IMR-90 (cell line): ENCODE data around the gene SMC2. TPM values are rescaled to one million over a fixed set of nuclear protein-coding genes. Genes with fewer than 3 reads are reported as not detected.

Experiments used
- ATAC-seq: fragments of 200-7000 bp; cut with Tn5 transposase; 2 replicates; pipeline ENCODE4 v1.9.1; 2020; ENCODE audit warnings: low read depth, mild to moderate bottlenecking, moderate library complexity
- BruUV-seq: library from RNA; stranded (reverse); fragments of 400-500 nt; replicated peaks from 2 replicates; lab custom pipeline; 2021; lab: Mats Ljungman, UMichigan
- CTCF ChIA-PET: fragments of 300-600 bp; formaldehyde crosslinking; extraction: SDS; loops from one replicate; lab custom pipeline; 2021; ENCODE audit warnings: antibody characterized with exemption; lab: Yijun Ruan, JAX
- POLR2A ChIA-PET: fragments of 300-600 bp; sonication (Branson Sonifier 250); formaldehyde crosslinking; loops from one replicate; lab custom pipeline; 2022; ENCODE audit warnings: antibody characterized with exemption; ENCODE audit not compliant: unreplicated experiment; lab: Charles Lee
- DNase-seq: peaks from one replicate; pipeline ENCODE4 v3.0.0; 2013
- H2AFZ ChIP-seq: replicated peaks from 2 replicates; pipeline ENCODE3; 2013; ENCODE audit warnings: low read length, mild to moderate bottlenecking; ENCODE audit not compliant: poor library complexity
- H2AK5ac ChIP-seq: 2 replicates; pipeline ENCODE4 v1.6.1; 2013; ENCODE audit warnings: low read depth, low read length, inconsistent platforms
- H2AK9ac ChIP-seq: replicated peaks from 2 replicates; pipeline ENCODE3; 2013; ENCODE audit warnings: mild to moderate bottlenecking, low read depth, low read length, moderate library complexity; ENCODE audit not compliant: poor library complexity
- H2BK120ac ChIP-seq: 2 replicates; pipeline ENCODE4 v1.6.1; 2013; ENCODE audit warnings: low read depth, low read length, inconsistent platforms
- H2BK15ac ChIP-seq: 3 replicates; pipeline ENCODE4 v1.6.1; 2013; ENCODE audit warnings: low read depth, low read length, inconsistent platforms
- H2BK20ac ChIP-seq: 2 replicates; pipeline ENCODE4 v1.6.1; 2013; ENCODE audit warnings: low read depth, mild to moderate bottlenecking, inconsistent platforms, low read length, moderate library complexity
- H2BK5ac ChIP-seq: 2 replicates; pipeline ENCODE4 v1.6.1; 2013; ENCODE audit warnings: mild to moderate bottlenecking, low read depth, low read length, inconsistent platforms; ENCODE audit not compliant: poor library complexity, severe bottlenecking
- H3K14ac ChIP-seq: replicated peaks from 2 replicates; pipeline ENCODE4 v1.6.1; 2013; ENCODE audit warnings: low read depth, low read length, inconsistent platforms
- H3K18ac ChIP-seq: 2 replicates; pipeline ENCODE4 v1.6.1; 2013; ENCODE audit warnings: low read depth, low read length, control low read depth
- H3K23ac ChIP-seq: 2 replicates; pipeline ENCODE4 v1.6.1; 2013; ENCODE audit warnings: low read depth, low read length, inconsistent platforms
- H3K27ac ChIP-seq: 2 replicates; pipeline ENCODE4 v1.5.1; 2013; ENCODE audit warnings: mild to moderate bottlenecking, control low read depth, low read length; ENCODE audit not compliant: insufficient read depth
- H3K27me3 ChIP-seq: 2 replicates; pipeline ENCODE4 v1.6.1; 2013; ENCODE audit warnings: low read length; ENCODE audit not compliant: control insufficient read depth, insufficient read depth
- H3K36me3 ChIP-seq: 2 replicates; pipeline ENCODE4 v1.6.1; 2013; ENCODE audit warnings: low read length, mixed read lengths; ENCODE audit not compliant: control insufficient read depth, insufficient read depth
- H3K4ac ChIP-seq: 2 replicates; pipeline ENCODE4 v1.6.1; 2013; ENCODE audit warnings: low read depth, low read length, inconsistent platforms
- H3K4me1 ChIP-seq: 2 replicates; pipeline ENCODE4 v1.6.1; 2013; ENCODE audit warnings: low read length, mixed read lengths; ENCODE audit not compliant: control insufficient read depth, insufficient read depth
- H3K4me2 ChIP-seq: 2 replicates; pipeline ENCODE4 v1.6.1; 2013; ENCODE audit warnings: low read depth, mild to moderate bottlenecking, control low read depth, low read length, moderate library complexity
- H3K4me3 ChIP-seq: 2 replicates; pipeline ENCODE4 v1.5.1; 2013; ENCODE audit warnings: low read depth, mild to moderate bottlenecking, control low read depth, low read length, moderate library complexity; ENCODE audit not compliant: insufficient read depth
- H3K56ac ChIP-seq: 2 replicates; pipeline ENCODE4 v1.6.1; 2013; ENCODE audit warnings: low read length, inconsistent platforms; ENCODE audit not compliant: insufficient read depth; ENCODE audit errors: extremely low read depth
- H3K79me1 ChIP-seq, 2 experiments: 2 replicates each; pipeline ENCODE4 v1.6.1; 2013; ENCODE audit warnings: low read length in 2 of 2, inconsistent platforms in 1 of 2, low read depth in 1 of 2
- H3K9ac ChIP-seq: 2 replicates; pipeline ENCODE4 v1.6.1; 2013; ENCODE audit warnings: low read depth, low read length, control low read depth
- H3K9me1 ChIP-seq: 2 replicates; pipeline ENCODE4 v1.6.1; 2013; ENCODE audit warnings: low read length, inconsistent platforms; ENCODE audit not compliant: insufficient read depth
- H3K9me3 ChIP-seq: 2 replicates; pipeline ENCODE4 v1.6.1; 2013; ENCODE audit warnings: low read length; ENCODE audit not compliant: control insufficient read depth, insufficient read depth
- H4K20me1 ChIP-seq: 2 replicates; pipeline ENCODE4 v1.6.1; 2013; ENCODE audit warnings: low read length, inconsistent platforms; ENCODE audit not compliant: insufficient read depth
- H4K5ac ChIP-seq: 2 replicates; pipeline ENCODE4 v1.6.1; 2013; ENCODE audit warnings: mild to moderate bottlenecking, low read depth, low read length, control low read depth
- H4K8ac ChIP-seq, 2 experiments: 2 replicates each; pipeline ENCODE4 v1.6.1; 2013; ENCODE audit warnings: low read depth in 2 of 2, low read length in 2 of 2, control low read depth in 1 of 2, inconsistent platforms in 1 of 2
- H4K91ac ChIP-seq: 2 replicates; pipeline ENCODE4 v1.6.1; 2013; ENCODE audit warnings: low read depth, low read length, inconsistent platforms; ENCODE audit not compliant: insufficient read depth
- MXI1 ChIP-seq: IDR thresholded peaks from 2 replicates; pipeline ENCODE4 v1.6.1; 2012; ENCODE audit warnings: low read depth, mild to moderate bottlenecking, low read length, moderate library complexity, borderline replicate concordance
- RFX5 ChIP-seq: IDR thresholded peaks from 2 replicates; pipeline ENCODE4 v1.8.0; 2012; ENCODE audit warnings: low read depth, mild to moderate bottlenecking, low read length, moderate library complexity
- dilution Hi-C: fragments of 300-500 bp; cut with HindIII; formaldehyde crosslinking; loops from one replicate; pipeline ENCODE4 v1.14.3; 2018; ENCODE audit warnings: low sequenced_read_pairs; ENCODE audit not compliant: unreplicated experiment
- in situ Hi-C: fragments of 300-500 bp; cut with MboI; formaldehyde crosslinking; loops from 3 replicates; pipeline ENCODE4 v1.14.3; 2019; ENCODE audit warnings: low sequenced_read_pairs, inconsistent platforms, mixed read lengths
- intact Hi-C: fragments of 100-400 bp; cut with micrococcal nuclease; formaldehyde crosslinking; loops from 2 replicates; pipeline ENCODE4 v1.10.0; 2022
- polyA plus RNA-seq, 3 experiments: library from polyadenylated mRNA; depleted of rRNA; stranded (reverse); fragments of >200 nt; gene quantifications; 2 replicates each; pipeline ENCODE4 v1.2.3, GENCODE V29; 2012; ENCODE audit warnings: low replicate concordance in 1 of 3
- total RNA-seq: library from RNA; depleted of rRNA; stranded (reverse); fragments of >200 nt; gene quantifications from 2 replicates; pipeline ENCODE4 v1.2.3, GENCODE V29; 2012

The SMC2 gene
- total and polyA plus RNA-seq, 2 of the 4 experiments (the other 2 are of a cell fraction): 4.9 to 12.4 TPM

DNA sequence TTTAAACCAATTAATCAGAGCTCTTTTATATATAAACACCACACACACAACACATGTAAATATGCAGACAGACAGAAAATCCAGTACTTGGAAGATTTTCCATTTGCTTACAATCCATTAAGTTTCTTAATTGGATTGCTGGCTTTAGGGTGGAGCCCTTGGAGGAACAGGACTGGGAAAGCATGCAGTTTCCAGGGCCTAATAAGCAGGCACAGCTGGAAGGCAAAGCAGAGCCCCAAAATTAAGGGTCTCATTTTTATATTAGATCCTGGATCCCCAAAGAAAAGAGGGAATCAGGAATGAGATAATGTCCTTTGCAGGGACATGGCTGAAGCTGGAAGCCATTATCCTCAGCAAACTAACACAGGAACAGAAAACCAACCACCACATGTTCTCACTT is 13.1 kb upstream of the SMC2 start:
- no peak overlapping the region for H4K5ac ChIP-seq
- no peak overlapping the region for H3K4me3 ChIP-seq
- H2BK15ac ChIP-seq: no peak overlapping the region
- H4K8ac ChIP-seq: no peak overlapping the region
- H3K9me1 ChIP-seq: 0 out of 2 replicates have a peak, but pooled peaks cover 3% of the 10 kb centered on the region
- no peak for DNase-seq
- H2BK5ac ChIP-seq: no peak overlapping the region
- ChIA-PET CTCF (interaction anchor here (1.6 kb wide), 1 partner anchor 11 kb away, joined by 4 read pairs; no protein-coding TSS in a partner anchor), POLR2A (no interaction called here)
- no peak overlapping the region for H2BK120ac ChIP-seq
- peaks cover 4% of the 10 kb centered on the region for H3K9me3 ChIP-seq
- no peak overlapping the region for H3K9ac ChIP-seq
- H3K27ac ChIP-seq: no peak overlapping the region
- H3K23ac ChIP-seq: no peak overlapping the region
- H2AK9ac ChIP-seq: no peak overlapping the region
- no peaks in the 10 kb centered on the region for H3K79me1 ChIP-seq
- H2AFZ ChIP-seq: no peak overlapping the region
- no peak overlapping the region for H3K18ac ChIP-seq
- TF ChIP-seq MXI1 (no peak), RFX5 (no peak)
- no TSS peak for BruUV-seq
- no peak overlapping the region for H3K4ac ChIP-seq
- H3K4me1 ChIP-seq: no peaks in the 10 kb centered on the region
- intact Hi-C loops (no loop called here), dilution Hi-C loops (no loop called here), in situ Hi-C loops (no loop called here)
- no peak overlapping the region for H2BK20ac ChIP-seq
- H2AK5ac ChIP-seq: no peak overlapping the region
- no peaks in the 10 kb centered on the region for H3K27me3 ChIP-seq
- H4K20me1 ChIP-seq: no peaks in the 10 kb centered on the region
- H4K91ac ChIP-seq: no peak overlapping the region
- no peak for ATAC-seq
- no peak overlapping the region for H3K14ac ChIP-seq
- no peak overlapping the region for H3K56ac ChIP-seq
- H3K36me3 ChIP-seq: no peaks in the 10 kb centered on the region
- H3K4me2 ChIP-seq: no peak overlapping the region
